NCI-H82 (cell line): ENCODE measurements around the gene UBL4A.

Source experiments
- DNase-seq: peaks from one replicate; lab custom pipeline; 2025; lab: John Stamatoyannopoulos, UW

UBL4A gene

GRCh38 chrX:154486396-154487207, at the start of gene UBL4A:
UBL4A (minus strand) TSS chrX:154486615; CDS start chrX:154486584, 31 bp downstream.
- peak; percentile 80 for DNase-seq

- DNase-seq: no peak
Observed at GRCh38 chrX:154535892-154536291, 49.5 kb upstream of the UBL4A start.

- DNase-seq: peak; percentile 88
Observed at GRCh38 chrX:154534526-154535322, 48.3 kb upstream of the UBL4A start.

- DNase-seq: no peak
Observed at GRCh38 chrX:154532690-154533089, 46.3 kb upstream of the UBL4A start.

- DNase-seq: no peak
Observed at GRCh38 chrX:154531626-154532025, 45.2 kb upstream of the UBL4A start.

GRCh38 chrX:154530286-154530685, 43.9 kb upstream of the UBL4A start:
- DNase-seq: no peak

GRCh38 chrX:154529206-154529612, 42.8 kb upstream of the UBL4A start:
- DNase-seq: no peak

GRCh38 chrX:154526901-154527675, 40.7 kb upstream of the UBL4A start:
- DNase-seq: peak; percentile 89

GRCh38 chrX:154525606-154526490, 39.4 kb upstream of the UBL4A start:
- DNase-seq: peak; percentile 16

- DNase-seq: no peak
Observed at GRCh38 chrX:154519389-154519788, 33.0 kb upstream of the UBL4A start.

GRCh38 chrX:154517101-154517781, 30.8 kb upstream of the UBL4A start:
- DNase-seq: no peak

GRCh38 chrX:154516656-154517100, 30.3 kb upstream of the UBL4A start:
- no peak for DNase-seq

GRCh38 chrX:154515966-154516655, 29.7 kb upstream of the UBL4A start, which contains the start of gene FAM3A:
FAM3A (minus strand) TSS chrX:154516232; CDS start chrX:154515772, 460 bp downstream.
- DNase-seq: peak; percentile 95

GRCh38 chrX:154515090-154515965, 28.9 kb upstream of the UBL4A start:
- peak; percentile 43 for DNase-seq

GRCh38 chrX:154513716-154514115, 27.3 kb upstream of the UBL4A start:
- DNase-seq: no peak

GRCh38 chrX:154512879-154513553, 26.6 kb upstream of the UBL4A start:
- no peak for DNase-seq

- no peak for DNase-seq
Observed at GRCh38 chrX:154511761-154512160, 25.3 kb upstream of the UBL4A start.

- no peak for DNase-seq
Observed at GRCh38 chrX:154509455-154509854, 23.0 kb upstream of the UBL4A start.
